Activated CD8-positive, alpha-beta memory T cell treated with anti-CD3 and anti-CD28 coated beads for 1 hour (primary cell): ENCODE data around the gene CCRL2.
"Not testable (repeated sequence)": the region's sequence is repeated elsewhere in the genome, so short reads cannot be mapped to it uniquely, and the experiment has no call there.

Experiments used
- DNase-seq, 2 donors: peaks; one replicate each; pipeline ENCODE4 v3.0.0-alpha.2; 2020; ENCODE audit warnings: low read depth in 1 of 2; ENCODE audit errors: extremely low read depth in 1 of 2

Gene CCRL2

GRCh38 chr3:46378426-46378942 is 28.6 kb upstream of the CCRL2 start:
- DNase-seq: peak in 1 of 2 donors; percentile 45

GRCh38 chr3:46380471-46381221 is 26.4 kb upstream of the CCRL2 start:
- DNase-seq: no peak

- no peak for DNase-seq
Observed at GRCh38 chr3:46381625-46382024, 25.4 kb upstream of the CCRL2 start.

- no peak for DNase-seq
Observed at GRCh38 chr3:46383211-46383950, 23.7 kb upstream of the CCRL2 start.

GRCh38 chr3:46383951-46384330 is 23.1 kb upstream of the CCRL2 start:
- no peak for DNase-seq

GRCh38 chr3:46386205-46386604 is 20.9 kb upstream of the CCRL2 start:
- no peak for DNase-seq

GRCh38 chr3:46388847-46389246 is 18.2 kb upstream of the CCRL2 start:
- not testable (repeated sequence) for DNase-seq

- DNase-seq: no peak
Observed at GRCh38 chr3:46389306-46389705, 17.8 kb upstream of the CCRL2 start.

- DNase-seq: not testable (repeated sequence)
Observed at GRCh38 chr3:46391526-46391925, 15.5 kb upstream of the CCRL2 start.

- DNase-seq: no peak
Observed at GRCh38 chr3:46393011-46393410, 14.0 kb upstream of the CCRL2 start.

GRCh38 chr3:46393554-46394434 is 13.3 kb upstream of the CCRL2 start:
- no peak for DNase-seq

GRCh38 chr3:46395210-46395661 is 11.8 kb upstream of the CCRL2 start:
- DNase-seq: no peak

GRCh38 chr3:46395766-46396530 is 11.1 kb upstream of the CCRL2 start:
- DNase-seq: no peak

- DNase-seq: no peak
Observed at GRCh38 chr3:46397111-46397510, 9.9 kb upstream of the CCRL2 start.

- DNase-seq: no peak
Observed at GRCh38 chr3:46398186-46398955, 8.7 kb upstream of the CCRL2 start.

GRCh38 chr3:46399098-46399497 is 8.0 kb upstream of the CCRL2 start:
- DNase-seq: no peak

- DNase-seq: no peak
Observed at GRCh38 chr3:46399557-46399956, 7.5 kb upstream of the CCRL2 start.

GRCh38 chr3:46400000-46400734 is 6.9 kb upstream of the CCRL2 start:
- no peak for DNase-seq

- no peak for DNase-seq
Observed at GRCh38 chr3:46400846-46401245, 6.2 kb upstream of the CCRL2 start.
